K562 (cell line): ENCODE data around the gene SLC4A2. TPM values are rescaled to one million over a fixed set of nuclear protein-coding genes. Genes with fewer than 3 reads are reported as not detected.

Source experiments
- ARID1B ChIP-seq: fragments of 450-650 bp; IDR thresholded peaks from 2 replicates; pipeline ENCODE4 v1.6.1; 2016; ENCODE audit warnings: antibody characterized with exemption, mild to moderate bottlenecking, inconsistent platforms
- ARNT ChIP-seq, 2 experiments: fragments of 450-650 bp; IDR thresholded peaks; 2 replicates each; pipeline ENCODE4 v1.6.1; 2016; ENCODE audit warnings: mild to moderate bottlenecking in 1 of 2
- BCOR ChIP-seq: fragments of 450-650 bp; IDR thresholded peaks from 2 replicates; pipeline ENCODE4 v1.6.1; 2016
- CREB1 ChIP-seq, 2 experiments: sonication (generic) in 1 of 2; formaldehyde crosslinking in 1 of 2; IDR thresholded peaks; 2 replicates each; pipeline versions ENCODE4 v1.6.1 to v1.8.0; 2012 to 2022; ENCODE audit warnings: inconsistent platforms in 1 of 2, mild to moderate bottlenecking in 1 of 2, missing genetic modification reagents in 1 of 2, moderate library complexity in 1 of 2
- DMBX1 ChIP-seq: fragments of 250-450 bp; sonication (Bioruptor Pico); IDR thresholded peaks from 2 replicates; pipeline ENCODE4 v1.8.0; 2022; ENCODE audit warnings: inconsistent platforms, mild to moderate bottlenecking, moderate library complexity, borderline replicate concordance
- DNMT1 ChIP-seq: fragments of 450-650 bp; IDR thresholded peaks from 2 replicates; pipeline ENCODE4 v1.6.1; 2016; ENCODE audit warnings: antibody characterized with exemption, mild to moderate bottlenecking
- ERF ChIP-seq: fragments of 450-650 bp; formaldehyde crosslinking; IDR thresholded peaks from 2 replicates; pipeline ENCODE4 v1.4.0; 2020; ENCODE audit warnings: mild to moderate bottlenecking, mixed read lengths
- FOXJ3 ChIP-seq: sonication (generic); formaldehyde crosslinking; IDR thresholded peaks from 2 replicates; pipeline ENCODE4 v1.4.0; 2020; ENCODE audit warnings: mild to moderate bottlenecking, missing genetic modification reagents
- FOXK2 ChIP-seq, 2 experiments: fragments of 450-650 bp; IDR thresholded peaks in 1 of 2; conservative IDR thresholded peaks in 1 of 2; 2 replicates each; pipeline ENCODE4 v1.6.1; 2016; ENCODE audit warnings: low read depth in 2 of 2, mild to moderate bottlenecking in 1 of 2
- GABPA ChIP-seq: fragments of 200-800 bp; sonication (Bioruptor generic); conservative IDR thresholded peaks from 2 replicates; pipeline ENCODE4 v1.6.1; 2016; ENCODE audit warnings: low read depth, missing genetic modification characterization, missing compliant biosample characterization
- GABPB1 ChIP-seq: sonication (generic); formaldehyde crosslinking; IDR thresholded peaks from 2 replicates; pipeline ENCODE4 v1.8.0; 2022; ENCODE audit warnings: mild to moderate bottlenecking, missing genetic modification reagents
- HDGF ChIP-seq: fragments of 450-650 bp; IDR thresholded peaks from 2 replicates; pipeline ENCODE4 v1.6.1; 2016
- HOXB6 ChIP-seq: fragments of 250-450 bp; sonication (Bioruptor Pico); IDR thresholded peaks from 2 replicates; pipeline ENCODE4 v1.5.1; 2022; ENCODE audit warnings: mild to moderate bottlenecking, borderline replicate concordance
- NCOA4 ChIP-seq: fragments of 450-650 bp; IDR thresholded peaks from 2 replicates; pipeline ENCODE4 v1.6.1; 2018; ENCODE audit warnings: mild to moderate bottlenecking; ENCODE audit not compliant: partially characterized antibody
- NUFIP1 ChIP-seq: fragments of 450-650 bp; IDR thresholded peaks from 2 replicates; pipeline ENCODE4 v1.6.1; 2018; ENCODE audit not compliant: partially characterized antibody
- SIX5 ChIP-seq, 2 experiments: IDR thresholded peaks; 2 replicates each; pipeline ENCODE4 v1.6.1; 2011; ENCODE audit warnings: low read length in 2 of 2, borderline replicate concordance in 1 of 2, low read depth in 1 of 2, mild to moderate bottlenecking in 1 of 2, moderate library complexity in 1 of 2; ENCODE audit not compliant: insufficient read depth in 1 of 2
- SRF ChIP-seq, 2 experiments: fragments of 250-450, 450-650 bp in 1 of 2; sonication (Bioruptor Pico) in 1 of 2; sonication (generic) in 1 of 2; formaldehyde crosslinking; IDR thresholded peaks; 2 replicates each; pipeline versions ENCODE4 v1.5.0 to v1.5.1; 2020 to 2022; ENCODE audit warnings: mild to moderate bottlenecking in 1 of 2, missing genetic modification reagents in 1 of 2
- polyA plus RNA-seq, 8 experiments: library from polyadenylated mRNA; depleted of rRNA in 4 of 8; stranded (reverse) in 5 of 8; unstranded in 3 of 8; fragments of >200 nt; fragmentation: Nextera tagmentation in 2 of 8; fragmentation: Illumina TruSeq in 1 of 8; extraction: Ambion mirVana in 2 of 8; extraction: Trizol in 1 of 8; gene quantifications; 2 replicates each; pipeline versions ENCODE4 v1.2.1 to v1.2.3, GENCODE V29; 2011 to 2014; ENCODE audit warnings: inconsistent platforms in 1 of 8, missing spikeins in 1 of 8
- total RNA-seq, 7 experiments: library from RNA; depleted of rRNA in 6 of 7; stranded (reverse); fragments of >200 nt in 6 of 7; fragmentation: Illumina TruSeq in 2 of 7; extraction: Trizol in 2 of 7; gene quantifications; 2 replicates each; pipeline versions ENCODE4 v1.2.1 to v1.2.3, GENCODE V29; 2011 to 2021; ENCODE audit warnings: low replicate concordance in 1 of 7
- TF ChIP-seq, protein P1 (sequence below), 2 experiments: fragments of 200-800 bp in 1 of 2; sonication (Bioruptor generic) in 1 of 2; sonication (generic) in 1 of 2; formaldehyde crosslinking in 1 of 2; IDR thresholded peaks in 1 of 2; conservative IDR thresholded peaks in 1 of 2; 2 replicates each; pipeline versions ENCODE4 v1.5.0 to v1.6.1; 2016 to 2020; ENCODE audit warnings: missing compliant biosample characterization in 1 of 2, missing genetic modification characterization in 1 of 2, missing genetic modification reagents in 1 of 2
- TF ChIP-seq, protein P2 (sequence below): fragments of 450-650 bp; IDR thresholded peaks from 2 replicates; pipeline ENCODE4 v1.6.1; 2016; ENCODE audit warnings: low read depth, mild to moderate bottlenecking, moderate library complexity

The SLC4A2 gene
- total and polyA plus RNA-seq, 9 of the 15 experiments (the other 6 are each of a cell fraction or from before 2014, with no cell fraction given): 11.4 to 375 (median 130) TPM

DNA sequence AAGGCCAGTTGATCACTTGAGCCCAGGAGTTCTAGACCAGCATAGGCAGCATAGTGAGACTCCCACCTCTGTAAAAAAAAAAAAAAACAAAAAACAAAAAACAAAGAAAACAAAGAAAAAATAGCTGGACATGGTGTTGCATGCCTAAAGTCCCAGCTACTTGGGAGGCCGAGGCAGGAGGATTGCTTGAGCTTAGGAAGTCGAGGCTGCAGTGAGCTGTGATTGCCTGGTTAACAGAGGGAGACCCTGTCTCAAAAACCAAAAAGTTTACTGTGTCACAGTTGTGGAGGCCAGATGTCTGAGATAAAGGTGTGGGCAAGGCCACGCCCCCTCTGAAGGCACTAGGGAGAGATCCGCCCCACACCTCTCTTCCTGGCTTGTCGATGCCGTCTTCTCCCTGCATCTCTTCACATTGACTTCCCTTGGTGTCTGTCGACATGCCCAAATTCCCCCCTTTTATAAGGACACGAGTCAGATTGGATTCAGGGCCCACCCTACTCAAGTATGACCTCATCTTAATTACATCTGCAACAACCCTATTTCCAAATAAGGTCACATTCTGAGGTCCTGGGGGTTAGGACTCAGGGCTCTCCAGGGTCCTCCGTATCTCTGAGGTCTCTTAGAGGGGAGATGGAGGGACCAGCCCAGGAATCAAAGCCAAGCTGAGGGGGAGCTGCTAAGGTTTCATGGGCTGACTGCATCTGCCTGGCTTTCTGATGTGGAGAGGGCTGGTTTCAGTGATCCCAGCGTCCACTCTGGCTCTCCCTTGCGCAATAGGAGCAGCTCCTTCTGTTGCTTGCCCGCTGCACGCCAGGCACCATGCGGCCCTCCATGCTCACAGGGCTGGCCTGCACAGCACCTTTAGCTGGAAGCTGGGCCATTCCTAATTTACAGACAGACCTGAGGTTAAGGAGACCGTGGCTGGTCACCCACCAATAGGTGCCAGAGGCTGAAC, 50.0 kb downstream of the SLC4A2 start (continued):
- TF ChIP-seq ARID1B (peak; percentile 72), FOXK2 (conservative IDR thresholded peaks at IDR 0.05 in 1 of 2, IDR thresholded peaks at IDR 0.05 in 1 of 2; ENCODE audit: low read depth in 2 of 2) (peak; percentile 48 to 51; a peak in 2 of 4 replicates), HDGF (peak; percentile 59; the same call in 1 of the 2 replicates), NUFIP1 (no peak), BCOR (peak; percentile 67; the same call in 1 of the 2 replicates), GABPA (tag) (no peak), ARNT (IDR thresholded peaks at IDR 0.05) (peak in 1 of 2 experiments; percentile 68; a peak in 1 of 4 replicates), SIX5 (IDR thresholded peaks at IDR 0.05; ENCODE audit: borderline replicate concordance in 1 of 2, insufficient read depth in 1 of 2, low read depth in 1 of 2, low read length in 2 of 2) (no peak), FOXJ3 (CRISPR knock-in tag) (no peak), HOXB6 (CRISPR knock-in tag) (no peak), NCOA4 (no peak), GABPB1 (CRISPR knock-in tag) (no peak), DMBX1 (no peak), ERF (CRISPR knock-in tag) (no peak), DNMT1 (peak; percentile 61; the same call in 1 of the 2 replicates), CREB1 (IDR thresholded peaks at IDR 0.05) (0 out of 2 replicates have a peak, but pooled peaks have one; percentile 23), CREB1 (CRISPR knock-in tag; IDR thresholded peaks at IDR 0.05) (0 out of 2 replicates have a peak, but pooled peaks have one; percentile 31), SRF (CRISPR knock-in tag; IDR thresholded peaks at IDR 0.05) (peak in 1 of 2 experiments; percentile 89; a peak in 2 of 4 replicates)
- TF ChIP-seq, protein P1, sequence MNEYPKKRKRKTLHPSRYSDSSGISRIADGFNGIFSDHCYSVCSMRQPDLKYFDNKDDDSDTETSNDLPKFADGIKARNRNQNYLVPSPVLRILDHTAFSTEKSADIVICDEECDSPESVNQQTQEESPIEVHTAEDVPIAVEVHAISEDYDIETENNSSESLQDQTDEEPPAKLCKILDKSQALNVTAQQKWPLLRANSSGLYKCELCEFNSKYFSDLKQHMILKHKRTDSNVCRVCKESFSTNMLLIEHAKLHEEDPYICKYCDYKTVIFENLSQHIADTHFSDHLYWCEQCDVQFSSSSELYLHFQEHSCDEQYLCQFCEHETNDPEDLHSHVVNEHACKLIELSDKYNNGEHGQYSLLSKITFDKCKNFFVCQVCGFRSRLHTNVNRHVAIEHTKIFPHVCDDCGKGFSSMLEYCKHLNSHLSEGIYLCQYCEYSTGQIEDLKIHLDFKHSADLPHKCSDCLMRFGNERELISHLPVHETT (CRISPR knock-in tag; conservative IDR thresholded peaks at IDR 0.05 in 1 of 2, IDR thresholded peaks at IDR 0.05 in 1 of 2): no peak
- TF ChIP-seq, protein P2, sequence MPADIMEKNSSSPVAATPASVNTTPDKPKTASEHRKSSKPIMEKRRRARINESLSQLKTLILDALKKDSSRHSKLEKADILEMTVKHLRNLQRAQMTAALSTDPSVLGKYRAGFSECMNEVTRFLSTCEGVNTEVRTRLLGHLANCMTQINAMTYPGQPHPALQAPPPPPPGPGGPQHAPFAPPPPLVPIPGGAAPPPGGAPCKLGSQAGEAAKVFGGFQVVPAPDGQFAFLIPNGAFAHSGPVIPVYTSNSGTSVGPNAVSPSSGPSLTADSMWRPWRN: no peak
